DND-41 (cell line): ENCODE data around the gene IFNA17.
"Not testable (repeated sequence)": the region's sequence is repeated elsewhere in the genome, so short reads cannot be mapped to it uniquely, and the experiment has no call there.

Source experiments
- ATAC-seq: fragments of 200-7000 bp; cut with Tn5 transposase; 3 replicates; pipeline ENCODE4 v1.9.1; 2021; ENCODE audit warnings: low read depth; ENCODE audit not compliant: insufficient read depth
- DNase-seq: peaks from one replicate; pipeline ENCODE4 v3.0.0-alpha.2; 2020
- H2AFZ ChIP-seq: 2 replicates; pipeline ENCODE4 v1.6.0; 2012; ENCODE audit warnings: low read depth, low read length
- H3K27ac ChIP-seq: 2 replicates; pipeline ENCODE4 v1.5.1; 2012; ENCODE audit warnings: low read length, inconsistent platforms
- H3K27me3 ChIP-seq: fragments of 200-600 bp; sonication (generic); 2 replicates; pipeline ENCODE4 v1.6.0; 2012; ENCODE audit warnings: low read length, mild to moderate bottlenecking, inconsistent platforms; ENCODE audit not compliant: insufficient read depth, poor library complexity
- H3K36me3 ChIP-seq: 2 replicates; pipeline ENCODE4 v1.5.1; 2012; ENCODE audit warnings: low read length, inconsistent platforms; ENCODE audit not compliant: insufficient read depth
- H3K4me1 ChIP-seq: 2 replicates; pipeline ENCODE4 v1.5.1; 2012; ENCODE audit warnings: mild to moderate bottlenecking, low read length; ENCODE audit not compliant: insufficient read depth
- H3K4me2 ChIP-seq: 2 replicates; pipeline ENCODE4 v1.6.0; 2012; ENCODE audit warnings: mild to moderate bottlenecking, moderate library complexity, low read length, inconsistent platforms; ENCODE audit not compliant: insufficient read depth
- H3K4me3 ChIP-seq, 2 experiments: fragments of 200-600 bp in 1 of 2; shearing (Covaris generic) in 1 of 2; 2 replicates each; pipeline ENCODE4 v1.5.1; 2012 to 2016; ENCODE audit warnings: inconsistent platforms in 2 of 2, low read length in 2 of 2, mild to moderate bottlenecking in 2 of 2, low read depth in 1 of 2, moderate library complexity in 1 of 2
- H3K79me2 ChIP-seq: 2 replicates; pipeline ENCODE4 v1.6.0; 2012; ENCODE audit warnings: low read length, inconsistent platforms; ENCODE audit not compliant: insufficient read depth
- H3K9ac ChIP-seq: 2 replicates; pipeline ENCODE4 v1.6.0; 2012; ENCODE audit warnings: low read depth, mild to moderate bottlenecking, inconsistent platforms, low read length, moderate library complexity
- H3K9me3 ChIP-seq: 2 replicates; pipeline ENCODE4 v1.5.1; 2012; ENCODE audit warnings: low read length, moderate library complexity, mild to moderate bottlenecking, inconsistent platforms; ENCODE audit not compliant: insufficient read depth, severe bottlenecking
- H4K20me1 ChIP-seq: 2 replicates; pipeline ENCODE4 v1.6.0; 2012; ENCODE audit warnings: low read length; ENCODE audit not compliant: insufficient read depth
- CTCF ChIP-seq: IDR thresholded peaks from 2 replicates; pipeline ENCODE4 v1.5.1; 2012; ENCODE audit warnings: borderline replicate concordance, low read length, moderate library complexity, mild to moderate bottlenecking; ENCODE audit not compliant: poor library complexity, severe bottlenecking; ENCODE audit errors: extremely low read depth
- EZH2 ChIP-seq: IDR thresholded peaks from 3 replicates; pipeline ENCODE4 v1.6.1; 2012; ENCODE audit warnings: borderline replicate concordance, low read depth, mild to moderate bottlenecking, moderate library complexity, low read length, inconsistent platforms; ENCODE audit not compliant: severe bottlenecking

The IFNA17 gene

GRCh38 chr9:21244836-21245235 lies 16.8 kb upstream of the IFNA17 start:
- Histone ChIP-seq H3K4me1 (no peaks in the 10 kb centered on the region), H3K27me3 (peaks cover 8% of the 10 kb centered on the region), H3K9ac (no peak overlapping the region), H3K9me3 (no peaks in the 10 kb centered on the region), H3K4me3 (no peak overlapping the region), H3K4me2 (no peak overlapping the region), H2AFZ (no peak overlapping the region), H3K27ac (no peak overlapping the region), H4K20me1 (no peaks in the 10 kb centered on the region), H3K36me3 (no peaks in the 10 kb centered on the region), H3K79me2 (no peaks in the 10 kb centered on the region)
- DNase-seq: no peak
- ATAC-seq: no peak
- TF ChIP-seq CTCF (no peak), EZH2 (no peak)

GRCh38 chr9:21239911-21240310 lies 11.9 kb upstream of the IFNA17 start, which contains the start of gene IFNA14:
Gene IFNA14, minus strand, starts transcription at chr9:21240005. Its CDS starts 70 bp downstream, at chr9:21239935.
- Histone ChIP-seq H3K79me2 (no peaks in the 10 kb centered on the region), H4K20me1 (no peaks in the 10 kb centered on the region), H3K9ac (no peak within 1 kb of the TSS), H3K4me3 (no peak within 1 kb of the TSS), H3K27ac (no peak within 1 kb of the TSS), H3K9me3 (no peaks in the 10 kb centered on the region), H2AFZ (no peak within 1 kb of the TSS), H3K4me1 (no peaks in the 10 kb centered on the region), H3K36me3 (no peaks in the 10 kb centered on the region), H3K27me3 (peaks cover 18% of the 10 kb centered on the region), H3K4me2 (no peak within 1 kb of the TSS)
- DNase-seq: no peak
- TF ChIP-seq EZH2: no peak
- no peak for TF ChIP-seq CTCF
- no peak for ATAC-seq

DNA sequence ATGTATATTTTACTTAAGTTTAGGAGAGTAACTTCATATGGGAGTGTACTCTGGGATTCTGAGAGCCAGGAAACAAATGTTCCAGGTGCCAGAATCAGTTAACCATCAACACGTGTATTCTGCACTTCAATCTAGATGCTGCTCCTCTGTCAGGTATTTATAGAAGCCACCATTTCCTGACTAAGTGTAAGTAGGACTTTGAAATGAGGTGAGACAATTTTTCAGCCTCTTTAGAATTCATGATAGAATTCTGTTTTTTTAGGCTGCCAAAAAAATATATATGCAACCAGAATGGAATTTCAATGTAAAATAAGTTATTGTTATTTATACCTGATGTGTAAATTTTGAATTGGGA lies 8.3 kb upstream of the IFNA17 start:
- H2AFZ ChIP-seq, H3K4me3 ChIP-seq, H3K9me3 ChIP-seq, H3K79me2 ChIP-seq, H3K27ac ChIP-seq, DNase-seq, H3K36me3 ChIP-seq, H3K4me1 ChIP-seq, H3K4me2 ChIP-seq, H4K20me1 ChIP-seq, H3K9ac ChIP-seq: not testable (repeated sequence)
- peaks cover 17% of the 10 kb centered on the region for H3K27me3 ChIP-seq
- ATAC-seq: 0 out of 3 replicates have a peak, but pooled peaks have one; percentile 29

GRCh38 chr9:21235468-21236359 lies 7.7 kb upstream of the IFNA17 start:
- ATAC-seq: peak; percentile 86

More at GRCh38 chr9:21235468-21236359, 7.7 kb upstream of the IFNA17 start:
- H3K4me3 ChIP-seq, H3K36me3 ChIP-seq, H4K20me1 ChIP-seq, H3K27ac ChIP-seq, H3K4me1 ChIP-seq, H3K9ac ChIP-seq, H3K4me2 ChIP-seq, H3K79me2 ChIP-seq, H2AFZ ChIP-seq, H3K9me3 ChIP-seq: not testable (repeated sequence)
- DNase-seq: peak; percentile 29
- H3K27me3 ChIP-seq: peaks cover 17% of the 10 kb centered on the region
- TF ChIP-seq CTCF: peak; percentile 77
